Astrocyte (in vitro differentiated cells and primary cell): ENCODE results near the gene CCDC78.

Source experiments
- EZH2 ChIP-seq: IDR thresholded peaks from 2 replicates; pipeline ENCODE4 v1.6.1; 2012; ENCODE audit warnings: mild to moderate bottlenecking, low read length, inconsistent platforms; ENCODE audit not compliant: insufficient read depth
- TF ChIP-seq, protein P1 (sequence below): IDR thresholded peaks from 2 replicates; pipeline ENCODE4 v1.5.1; 2011; ENCODE audit warnings: low read depth, mild to moderate bottlenecking, inconsistent platforms, low read length, moderate library complexity; ENCODE audit not compliant: insufficient read depth

DNA sequence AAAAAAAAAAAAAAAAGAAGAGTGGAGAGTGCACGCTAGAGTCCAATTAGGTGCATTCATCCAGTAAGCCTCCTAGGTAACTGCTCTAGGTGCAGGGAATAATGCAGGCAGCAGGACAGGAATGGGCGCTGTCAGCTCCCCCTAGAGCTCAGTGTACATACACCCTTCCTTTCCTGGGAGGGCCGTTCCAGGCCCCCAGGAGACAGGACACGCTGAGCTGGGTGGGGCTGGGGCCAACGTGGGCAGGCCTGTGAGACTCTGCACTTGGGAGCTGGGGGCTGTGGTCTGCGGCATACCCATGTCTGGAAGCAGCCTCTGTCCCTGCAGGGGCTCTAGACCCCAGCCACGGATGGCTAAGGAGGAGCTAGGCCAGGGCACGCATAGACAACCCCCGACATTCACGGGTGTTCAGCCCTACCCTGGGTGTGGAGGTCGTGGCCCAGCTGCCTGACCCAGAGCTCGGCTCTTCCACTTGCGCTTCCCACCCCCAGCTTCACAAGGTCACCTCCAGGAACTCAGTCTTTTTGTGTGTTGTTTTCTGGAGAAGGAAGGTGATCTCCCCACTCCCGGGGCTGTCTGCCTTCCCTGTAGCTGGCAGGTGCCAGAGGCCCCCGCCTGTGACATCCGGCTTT, 6.3 kb downstream of the CCDC78 start:
- TF ChIP-seq, protein P1, sequence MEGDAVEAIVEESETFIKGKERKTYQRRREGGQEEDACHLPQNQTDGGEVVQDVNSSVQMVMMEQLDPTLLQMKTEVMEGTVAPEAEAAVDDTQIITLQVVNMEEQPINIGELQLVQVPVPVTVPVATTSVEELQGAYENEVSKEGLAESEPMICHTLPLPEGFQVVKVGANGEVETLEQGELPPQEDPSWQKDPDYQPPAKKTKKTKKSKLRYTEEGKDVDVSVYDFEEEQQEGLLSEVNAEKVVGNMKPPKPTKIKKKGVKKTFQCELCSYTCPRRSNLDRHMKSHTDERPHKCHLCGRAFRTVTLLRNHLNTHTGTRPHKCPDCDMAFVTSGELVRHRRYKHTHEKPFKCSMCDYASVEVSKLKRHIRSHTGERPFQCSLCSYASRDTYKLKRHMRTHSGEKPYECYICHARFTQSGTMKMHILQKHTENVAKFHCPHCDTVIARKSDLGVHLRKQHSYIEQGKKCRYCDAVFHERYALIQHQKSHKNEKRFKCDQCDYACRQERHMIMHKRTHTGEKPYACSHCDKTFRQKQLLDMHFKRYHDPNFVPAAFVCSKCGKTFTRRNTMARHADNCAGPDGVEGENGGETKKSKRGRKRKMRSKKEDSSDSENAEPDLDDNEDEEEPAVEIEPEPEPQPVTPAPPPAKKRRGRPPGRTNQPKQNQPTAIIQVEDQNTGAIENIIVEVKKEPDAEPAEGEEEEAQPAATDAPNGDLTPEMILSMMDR = peak; percentile 13
- TF ChIP-seq EZH2 = no peak
